Activated CD4-positive, alpha-beta memory T cell treated with anti-CD3 and anti-CD28 coated beads, Interleukin-2, amount 10 ng/mL, durations not matched to agents 7 days and 5 days (primary cell): ENCODE results near the gene CACNA1C. TPM values are rescaled to one million over a fixed set of nuclear protein-coding genes. Genes with fewer than 3 reads are reported as not detected.
"Not testable (repeated sequence)": the region's sequence is repeated elsewhere in the genome, so short reads cannot be mapped to it uniquely, and the experiment has no call there.

Experiments used
- CTCF ChIA-PET: fragments of 350-600 bp; sonication (Branson Sonifier 250); formaldehyde crosslinking; loops from one replicate; lab custom pipeline; 2021; ENCODE audit warnings: antibody characterized with exemption, inconsistent platforms; lab: Charles Lee
- POLR2A ChIA-PET: fragments of 350-600 bp; sonication (Branson Sonifier 250); formaldehyde crosslinking; loops from one replicate; lab custom pipeline; 2021; ENCODE audit warnings: antibody characterized with exemption; lab: Charles Lee
- DNase-seq: peaks from one replicate; pipeline ENCODE4 v3.0.0-alpha.2; 2020
- H3K27ac Mint-ChIP-seq: one replicate; pipeline ENCODE4 v1.8.0; 2021; ENCODE audit warnings: mild to moderate bottlenecking, mixed read lengths
- H3K27me3 Mint-ChIP-seq: one replicate; pipeline ENCODE4 v1.8.0; 2021; ENCODE audit warnings: mixed read lengths
- H3K36me3 Mint-ChIP-seq: one replicate; pipeline ENCODE4 v1.8.0; 2021; ENCODE audit warnings: low read depth, mixed read lengths
- H3K4me1 Mint-ChIP-seq: one replicate; pipeline ENCODE4 v1.8.0; 2021; ENCODE audit warnings: mixed read lengths
- H3K4me3 Mint-ChIP-seq: one replicate; pipeline ENCODE4 v1.8.0; 2021; ENCODE audit warnings: mild to moderate bottlenecking, mixed read lengths
- H3K9me3 Mint-ChIP-seq: one replicate; pipeline ENCODE4 v1.8.0; 2021; ENCODE audit warnings: mixed read lengths
- total RNA-seq, 2 experiments: library from RNA; stranded (reverse); gene quantifications; one replicate each; pipeline ENCODE4 v1.2.3, GENCODE V29; 2021

CACNA1C gene
- total RNA-seq, 2 experiments from 2014 or later: 0.30 TPM

DNA sequence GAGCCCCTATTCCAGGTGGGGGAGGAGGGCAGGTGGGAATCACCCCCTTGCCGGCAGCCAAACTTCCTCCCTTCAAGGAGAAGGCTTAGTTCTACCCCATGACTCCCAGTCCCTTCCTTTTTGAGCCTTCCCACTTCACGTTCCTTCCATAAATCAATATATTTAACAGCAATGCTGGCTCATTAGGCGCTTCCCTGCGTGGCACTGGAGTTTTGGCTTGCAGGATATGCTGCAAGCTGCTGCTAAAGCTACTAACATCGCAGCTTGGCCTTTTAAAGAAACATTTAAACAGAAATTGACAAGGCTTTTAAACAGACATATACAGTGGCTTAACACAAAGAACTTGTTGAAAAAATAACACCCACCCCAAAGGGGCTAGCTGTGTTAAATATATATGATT, 434.0 kb downstream of the CACNA1C start:
- Mint-ChIP-seq H3K9me3 (no peaks in the 10 kb centered on the region), H3K4me1 (no peaks in the 10 kb centered on the region), H3K4me3 (no peak overlapping the region), H3K27me3 (peaks cover 10% of the 10 kb centered on the region), H3K36me3 (no peaks in the 10 kb centered on the region), H3K27ac (no peak overlapping the region)
- DNase-seq: no peak
- ChIA-PET CTCF (interaction anchor here (0.6 kb wide), 1 partner anchor 11 kb away, joined by 4 read pairs; no protein-coding TSS in a partner anchor), POLR2A (no interaction called here)

DNA sequence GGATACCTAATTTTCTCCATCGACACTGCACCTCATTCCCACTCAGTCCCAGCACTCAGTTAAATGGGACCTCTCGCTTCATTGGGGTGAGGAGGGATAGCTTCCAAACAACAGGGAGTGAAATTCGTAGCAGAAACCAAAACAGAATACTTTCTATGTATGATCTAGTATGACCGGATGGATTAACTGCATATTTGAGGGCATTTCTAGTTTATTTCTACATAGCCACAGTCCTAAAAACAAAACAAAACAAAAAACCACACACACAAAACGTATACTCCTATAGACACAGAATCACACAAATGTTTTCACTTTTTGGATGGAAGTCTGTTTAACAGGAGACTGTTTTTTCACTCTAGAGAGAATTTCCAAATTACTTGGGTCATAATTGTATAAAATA, 434.5 kb downstream of the CACNA1C start:
- H3K27ac Mint-ChIP-seq: no peak overlapping the region
- POLR2A ChIA-PET: no interaction called here
- CTCF ChIA-PET: interaction anchor here (0.6 kb wide), 1 partner anchor 10 kb away, joined by 4 read pairs; no protein-coding TSS in a partner anchor

DNA sequence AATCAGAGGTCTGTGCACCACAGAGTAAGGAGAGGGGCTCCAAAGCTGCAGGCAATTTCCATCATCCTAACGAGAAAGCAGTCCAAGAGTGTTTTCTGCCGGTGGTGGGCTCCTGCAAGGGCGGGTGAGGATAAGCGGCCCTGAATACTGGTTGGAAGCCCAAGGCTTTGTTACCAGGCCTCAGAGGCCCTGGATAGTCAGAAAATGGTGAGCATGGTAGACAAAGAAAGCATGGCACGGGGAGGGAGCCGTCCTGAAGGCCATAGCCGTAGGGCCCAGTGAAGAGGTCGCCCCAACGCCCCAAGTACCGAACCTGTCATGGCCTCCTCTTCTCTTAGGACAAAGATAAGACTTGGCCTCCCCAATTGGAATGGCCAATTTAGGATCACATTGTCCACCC, 435.3 kb downstream of the CACNA1C start:
- H3K36me3 Mint-ChIP-seq: no peaks in the 10 kb centered on the region
- no peak overlapping the region for H3K4me3 Mint-ChIP-seq
- H3K4me1 Mint-ChIP-seq: no peaks in the 10 kb centered on the region
- no peak for DNase-seq
- no peaks in the 10 kb centered on the region for H3K9me3 Mint-ChIP-seq
- POLR2A ChIA-PET: no interaction called here
- H3K27me3 Mint-ChIP-seq: peaks cover 12% of the 10 kb centered on the region
- CTCF ChIA-PET: no interaction called here
- no peak overlapping the region for H3K27ac Mint-ChIP-seq

More for the DNA sequence above, 434.5 kb downstream of the CACNA1C start:
- no peaks in the 10 kb centered on the region for H3K9me3 Mint-ChIP-seq
- no peaks in the 10 kb centered on the region for H3K4me1 Mint-ChIP-seq
- H3K36me3 Mint-ChIP-seq: no peaks in the 10 kb centered on the region
- H3K4me3 Mint-ChIP-seq: no peak overlapping the region
- peaks cover 10% of the 10 kb centered on the region for H3K27me3 Mint-ChIP-seq
- no peak for DNase-seq

DNA sequence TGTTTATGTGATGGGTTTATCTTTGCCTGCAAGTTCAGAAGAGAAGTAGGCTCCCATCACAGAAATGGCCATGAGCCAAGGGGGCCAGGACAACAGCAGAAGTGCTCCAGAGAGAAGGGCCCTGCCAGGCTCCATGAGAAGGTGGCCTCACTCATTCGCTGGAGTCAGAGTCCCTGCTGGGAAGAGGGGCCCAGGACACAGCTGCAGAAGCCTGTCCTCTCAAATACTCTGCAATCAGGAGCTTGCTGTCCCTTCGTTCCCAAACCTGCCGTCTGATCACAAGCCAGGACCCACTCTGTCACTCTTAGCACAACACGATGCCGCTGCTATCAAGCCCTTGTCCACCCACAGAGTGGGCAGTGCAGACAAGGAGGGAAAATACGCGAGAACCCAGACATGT, 435.8 kb downstream of the CACNA1C start:
- Mint-ChIP-seq H3K27ac (no peak overlapping the region), H3K4me3 (no peak overlapping the region), H3K36me3 (no peaks in the 10 kb centered on the region), H3K9me3 (no peaks in the 10 kb centered on the region), H3K4me1 (no peaks in the 10 kb centered on the region), H3K27me3 (peaks cover 16% of the 10 kb centered on the region)
- no peak for DNase-seq
- POLR2A ChIA-PET: no interaction called here
- CTCF ChIA-PET: no interaction called here

DNA sequence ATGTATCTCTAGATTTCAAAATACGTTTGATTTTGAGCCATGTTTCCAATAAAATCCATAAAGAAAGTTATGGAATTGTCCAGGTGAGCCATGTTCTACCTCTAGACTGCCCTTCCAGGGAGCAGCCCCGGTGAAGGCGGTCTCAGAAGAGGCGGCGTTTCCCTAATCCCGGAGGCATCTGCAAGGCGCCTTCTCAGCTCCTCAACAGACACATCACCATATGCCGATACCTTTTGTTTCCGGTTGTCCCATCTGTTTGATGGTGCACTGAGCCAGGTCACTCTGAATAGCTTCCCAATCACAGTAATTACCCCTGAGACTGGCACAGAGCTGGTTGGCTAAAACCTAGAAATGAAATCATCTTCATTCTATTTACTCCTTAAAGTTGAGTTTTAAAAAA, 436.5 kb downstream of the CACNA1C start:
- Mint-ChIP-seq H3K27ac (no peak overlapping the region), H3K36me3 (no peaks in the 10 kb centered on the region)

DNA sequence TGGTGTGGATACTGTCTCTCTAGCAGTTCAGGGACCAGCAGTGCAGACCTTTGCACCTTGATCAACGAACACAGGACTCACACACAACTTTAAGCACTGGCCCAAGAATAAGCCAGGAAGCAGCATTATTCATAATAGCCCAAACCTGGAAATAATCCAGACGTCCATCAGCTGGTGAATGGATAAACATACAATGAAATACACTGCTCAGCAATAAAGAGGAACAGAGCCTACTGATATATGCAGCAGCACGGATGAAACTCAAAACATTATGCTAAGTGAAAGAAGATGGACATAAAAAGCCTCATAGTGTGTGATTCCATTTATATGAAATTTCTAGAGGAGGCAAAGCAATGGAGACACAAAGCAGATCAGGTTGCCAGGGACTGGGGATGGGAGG, 438.0 kb downstream of the CACNA1C start:
- H3K9me3 Mint-ChIP-seq: no peaks in the 10 kb centered on the region
- no peak overlapping the region for H3K27ac Mint-ChIP-seq
- peaks cover 21% of the 10 kb centered on the region for H3K27me3 Mint-ChIP-seq
- no peak for DNase-seq
- POLR2A ChIA-PET: no interaction called here
- CTCF ChIA-PET: no interaction called here
- H3K4me1 Mint-ChIP-seq: no peaks in the 10 kb centered on the region
- no peaks in the 10 kb centered on the region for H3K36me3 Mint-ChIP-seq
- no peak overlapping the region for H3K4me3 Mint-ChIP-seq

More for the DNA sequence above, 436.5 kb downstream of the CACNA1C start:
- Mint-ChIP-seq H3K4me3 (no peak overlapping the region), H3K4me1 (no peaks in the 10 kb centered on the region), H3K9me3 (no peaks in the 10 kb centered on the region), H3K27me3 (peaks cover 14% of the 10 kb centered on the region)
- DNase-seq: no peak
- POLR2A ChIA-PET: no interaction called here
- CTCF ChIA-PET: no interaction called here

DNA sequence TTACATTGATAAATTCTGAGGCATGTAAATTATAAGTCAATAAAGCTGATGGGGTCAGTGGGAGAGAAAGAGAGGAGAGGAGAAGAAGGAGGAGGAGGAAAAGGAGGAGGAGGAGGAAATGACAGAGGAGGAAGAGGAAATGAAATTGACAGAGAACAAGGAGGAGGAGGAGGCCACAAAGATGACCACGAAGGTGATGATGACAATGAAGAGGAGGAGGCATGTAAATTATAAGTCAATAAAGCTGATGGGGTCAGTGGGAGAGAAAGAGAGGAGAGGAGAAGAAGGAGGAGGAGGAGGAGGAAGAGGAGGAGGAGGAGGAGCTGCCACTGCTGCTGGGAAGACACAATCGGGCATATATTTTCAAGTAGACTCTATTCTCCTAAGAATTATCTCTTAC, 438.6 kb downstream of the CACNA1C start:
- CTCF ChIA-PET, DNase-seq, H3K9me3 Mint-ChIP-seq, H3K4me1 Mint-ChIP-seq, POLR2A ChIA-PET, H3K27ac Mint-ChIP-seq, H3K4me3 Mint-ChIP-seq, H3K36me3 Mint-ChIP-seq: not testable (repeated sequence)
- H3K27me3 Mint-ChIP-seq: peaks cover 25% of the 10 kb centered on the region

DNA sequence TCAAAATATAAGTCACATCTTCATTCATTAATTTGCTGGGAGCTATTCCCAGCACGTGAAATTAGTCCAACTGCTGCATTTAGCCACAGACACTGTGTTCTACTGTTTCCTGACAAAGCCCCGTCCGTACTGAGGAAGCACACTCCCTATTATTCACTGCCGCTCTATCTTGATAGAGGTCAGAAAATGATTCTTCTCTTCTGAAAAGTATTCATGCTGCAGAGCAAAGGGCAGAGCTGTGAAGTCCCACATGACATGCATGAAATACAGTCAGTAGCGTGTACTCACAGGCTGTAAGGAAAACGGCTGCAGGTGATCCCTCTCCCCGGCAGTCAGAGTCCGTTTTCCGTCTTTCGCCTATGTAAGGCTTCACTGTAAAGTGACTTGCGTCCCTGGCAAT, 439.4 kb downstream of the CACNA1C start:
- H3K36me3 Mint-ChIP-seq: no peaks in the 10 kb centered on the region
- H3K4me3 Mint-ChIP-seq: no peak overlapping the region
- no peaks in the 10 kb centered on the region for H3K9me3 Mint-ChIP-seq
- POLR2A ChIA-PET: no interaction called here
- peaks cover 26% of the 10 kb centered on the region for H3K27me3 Mint-ChIP-seq
- CTCF ChIA-PET: no interaction called here
- no peaks in the 10 kb centered on the region for H3K4me1 Mint-ChIP-seq
- H3K27ac Mint-ChIP-seq: no peak overlapping the region
- no peak for DNase-seq

DNA sequence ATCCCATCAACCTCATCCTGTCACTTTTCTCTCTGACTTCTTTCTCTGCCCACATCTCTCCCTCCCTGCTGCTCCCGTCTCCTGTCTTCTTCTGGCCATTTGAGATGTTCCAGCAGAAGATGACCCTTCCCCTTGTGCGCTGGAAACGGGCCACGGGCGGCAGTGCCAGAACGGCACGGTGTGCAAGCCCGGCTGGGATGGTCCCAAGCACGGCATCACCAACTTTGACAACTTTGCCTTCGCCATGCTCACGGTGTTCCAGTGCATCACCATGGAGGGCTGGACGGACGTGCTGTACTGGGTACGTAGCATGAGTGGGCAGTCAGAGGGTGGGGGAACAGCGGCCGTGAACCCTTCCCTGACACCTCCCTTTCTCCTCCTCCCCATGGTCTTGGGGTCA, 440.3 kb downstream of the CACNA1C start:
- DNase-seq: no peak
- peaks cover 23% of the 10 kb centered on the region for H3K27me3 Mint-ChIP-seq
- H3K36me3 Mint-ChIP-seq: no peaks in the 10 kb centered on the region
- no peaks in the 10 kb centered on the region for H3K4me1 Mint-ChIP-seq
- POLR2A ChIA-PET: no interaction called here
- H3K27ac Mint-ChIP-seq: no peak overlapping the region
- H3K9me3 Mint-ChIP-seq: no peaks in the 10 kb centered on the region
- CTCF ChIA-PET: no interaction called here
- no peak overlapping the region for H3K4me3 Mint-ChIP-seq

DNA sequence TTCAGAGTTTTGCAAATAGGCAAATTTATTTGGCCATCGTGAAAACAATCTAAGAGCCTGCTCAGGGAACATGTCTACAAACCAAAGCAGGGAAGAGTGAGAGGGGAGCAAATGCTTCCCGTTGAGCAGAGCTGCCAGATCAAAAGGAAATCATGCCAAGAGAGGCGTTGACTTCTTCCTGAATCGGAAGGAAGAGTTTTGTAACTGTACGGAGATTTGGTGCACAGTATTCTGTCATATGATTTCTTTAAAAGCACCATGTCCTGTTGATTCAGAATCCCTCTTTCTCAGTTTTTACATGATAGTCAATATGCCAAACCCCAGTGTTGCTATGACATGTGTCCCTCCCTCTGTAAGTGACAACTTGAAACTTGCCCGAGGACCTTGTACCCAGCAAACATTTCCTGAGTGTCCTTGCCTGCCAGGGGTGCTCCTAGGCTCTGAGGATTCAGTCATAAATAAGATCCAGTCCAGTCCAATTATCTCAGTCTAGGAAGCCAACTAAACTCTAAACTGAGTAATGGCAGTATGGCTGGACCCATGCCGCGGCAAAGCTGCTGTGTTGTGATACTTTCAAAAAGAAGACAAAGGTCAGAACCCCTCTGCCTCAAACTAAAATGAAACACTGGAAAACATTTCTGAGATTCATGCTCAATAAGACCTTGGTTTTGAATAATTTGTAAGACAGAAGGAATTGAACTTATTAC, 441.9 kb downstream of the CACNA1C start:
- H3K27me3 Mint-ChIP-seq: peaks cover 23% of the 10 kb centered on the region
- POLR2A ChIA-PET: no interaction called here
- no peak overlapping the region for H3K27ac Mint-ChIP-seq
- CTCF ChIA-PET: no interaction called here
- H3K36me3 Mint-ChIP-seq: no peaks in the 10 kb centered on the region
- H3K4me3 Mint-ChIP-seq: no peak overlapping the region
- H3K4me1 Mint-ChIP-seq: no peaks in the 10 kb centered on the region
- no peak for DNase-seq
- H3K9me3 Mint-ChIP-seq: no peaks in the 10 kb centered on the region

DNA sequence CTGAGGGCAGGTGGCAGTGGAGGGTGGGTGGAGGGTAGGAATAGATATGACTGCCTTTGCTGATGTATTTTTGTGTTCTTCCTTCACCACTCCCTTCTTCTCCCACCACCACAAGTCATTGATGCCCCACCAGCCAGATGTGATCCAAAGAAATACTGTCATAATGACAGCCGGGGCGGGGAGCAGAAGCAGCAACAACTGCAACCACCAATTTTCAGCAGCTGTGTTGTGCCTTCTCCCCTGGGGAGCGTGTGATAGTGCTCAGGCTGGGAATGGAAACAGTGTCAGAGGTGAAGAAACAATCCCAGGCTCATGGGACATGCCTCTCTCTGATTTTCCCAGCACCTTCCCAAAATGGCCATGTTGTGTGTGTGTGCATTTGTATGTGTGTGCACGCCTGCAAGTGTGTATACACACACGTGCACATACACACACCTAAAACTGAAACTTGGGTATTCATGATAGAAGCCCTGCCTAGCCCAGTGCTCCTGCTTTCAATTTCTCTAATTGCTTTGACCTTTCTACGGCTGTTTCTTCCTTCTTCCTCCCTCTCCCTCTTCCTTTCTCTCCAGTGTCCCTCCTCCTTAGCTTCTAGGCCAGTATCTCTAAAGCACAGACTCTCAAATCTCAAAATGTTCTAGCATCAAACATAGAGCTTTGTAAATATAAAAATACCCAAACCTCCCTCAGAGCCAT, 442.8 kb downstream of the CACNA1C start:
- no peaks in the 10 kb centered on the region for H3K36me3 Mint-ChIP-seq
- CTCF ChIA-PET: no interaction called here
- peaks cover 30% of the 10 kb centered on the region for H3K27me3 Mint-ChIP-seq
- no peaks in the 10 kb centered on the region for H3K9me3 Mint-ChIP-seq
- H3K4me1 Mint-ChIP-seq: no peaks in the 10 kb centered on the region
- no peak for DNase-seq
- POLR2A ChIA-PET: no interaction called here
- no peak overlapping the region for H3K27ac Mint-ChIP-seq
- no peak overlapping the region for H3K4me3 Mint-ChIP-seq

DNA sequence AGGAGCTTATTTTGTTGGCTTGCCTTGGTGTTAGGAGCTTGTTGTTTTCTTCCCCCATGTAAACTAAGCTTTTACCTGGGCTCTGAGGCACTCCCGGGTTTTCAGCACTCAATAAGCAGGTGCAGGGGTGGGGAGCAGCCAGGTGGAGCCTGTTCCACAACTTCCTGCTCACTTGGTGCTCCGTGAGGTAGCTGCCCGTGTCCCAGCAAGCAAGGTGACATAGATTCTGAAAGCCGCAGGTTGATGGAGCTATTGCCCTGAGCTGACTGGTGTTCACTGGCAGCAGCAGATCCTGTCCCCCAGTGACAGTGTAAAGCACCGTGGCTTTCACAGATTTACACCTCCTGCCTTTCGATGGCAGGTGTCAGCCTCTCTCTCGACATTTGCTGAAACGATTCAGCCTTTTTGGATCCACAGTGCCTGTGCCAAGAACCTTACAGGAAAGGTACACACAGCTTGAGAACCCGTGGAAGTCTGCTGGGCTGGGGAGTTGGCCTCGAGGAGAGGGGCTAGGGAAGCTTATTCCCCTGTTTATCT, 446.2 kb downstream of the CACNA1C start:
- POLR2A ChIA-PET: no interaction called here
- Mint-ChIP-seq H3K36me3 (no peaks in the 10 kb centered on the region), H3K4me1 (peaks cover 8% of the 10 kb centered on the region), H3K27ac (no peak overlapping the region), H3K27me3 (peaks cover 40% of the 10 kb centered on the region), H3K4me3 (no peak overlapping the region), H3K9me3 (no peaks in the 10 kb centered on the region)
- CTCF ChIA-PET: interaction anchor here (1.1 kb wide), 1 partner anchor 84 kb away, joined by 3 read pairs; no protein-coding TSS in a partner anchor
- no peak for DNase-seq

DNA sequence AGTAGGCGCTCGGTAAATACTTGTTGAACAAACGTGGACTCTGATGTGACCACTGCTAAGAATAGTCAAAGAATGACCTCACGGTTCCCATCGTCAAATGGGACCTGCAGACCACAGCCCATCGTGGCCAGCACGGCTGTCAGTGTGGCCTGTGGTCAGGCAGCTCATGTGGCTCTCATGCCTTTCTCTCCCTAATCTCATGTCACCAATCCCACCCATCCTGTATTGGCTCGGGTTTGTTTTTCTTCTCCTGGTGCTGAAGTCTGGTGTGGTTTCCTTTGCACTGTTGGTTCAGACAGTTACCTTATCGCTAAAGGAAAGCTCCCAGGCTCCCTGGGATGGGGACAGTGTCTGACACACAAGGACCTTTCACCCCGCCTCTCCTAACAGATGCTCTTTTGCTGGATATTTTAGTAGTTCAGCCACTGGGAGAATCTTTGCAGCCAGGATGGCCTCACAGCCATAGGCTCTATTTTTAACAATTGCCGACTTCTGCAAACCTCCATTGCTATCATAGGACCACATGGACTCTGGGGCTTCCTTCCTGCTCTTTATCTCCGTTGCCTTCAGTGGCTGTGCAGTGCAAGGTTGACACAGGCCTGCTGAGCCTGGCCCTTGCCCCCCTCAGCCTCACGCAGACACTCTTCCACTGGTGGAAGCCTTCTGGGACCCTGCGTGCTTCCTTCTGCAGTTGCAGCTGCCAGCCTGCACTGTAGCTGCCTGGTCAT, 448.8 kb downstream of the CACNA1C start:
- Mint-ChIP-seq H3K36me3 (no peaks in the 10 kb centered on the region), H3K27ac (no peak overlapping the region), H3K9me3 (no peaks in the 10 kb centered on the region), H3K27me3 (peaks cover 26% of the 10 kb centered on the region), H3K4me1 (peaks cover 8% of the 10 kb centered on the region), H3K4me3 (no peak overlapping the region)
- ChIA-PET POLR2A (no interaction called here), CTCF (no interaction called here)
- no peak for DNase-seq
